Stimulated activated naive CD8-positive, alpha-beta T cell treated with anti-CD3 and anti-CD28 coated beads, Interleukin-15, Interleukin-2, amounts not matched to agents 100 U/mL and 50 U/mL, for 24 hours (primary cell): ENCODE measurements around the gene BST1.

Experiments
- ATAC-seq: fragments of 150-1000 bp; cut with Tn5 transposase; one replicate; pipeline ENCODE4 v1.10.0; 2021
- DNase-seq: peaks from one replicate; pipeline ENCODE4 v3.0.0; 2021

Gene BST1, protein sequence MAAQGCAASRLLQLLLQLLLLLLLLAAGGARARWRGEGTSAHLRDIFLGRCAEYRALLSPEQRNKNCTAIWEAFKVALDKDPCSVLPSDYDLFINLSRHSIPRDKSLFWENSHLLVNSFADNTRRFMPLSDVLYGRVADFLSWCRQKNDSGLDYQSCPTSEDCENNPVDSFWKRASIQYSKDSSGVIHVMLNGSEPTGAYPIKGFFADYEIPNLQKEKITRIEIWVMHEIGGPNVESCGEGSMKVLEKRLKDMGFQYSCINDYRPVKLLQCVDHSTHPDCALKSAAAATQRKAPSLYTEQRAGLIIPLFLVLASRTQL

DNA sequence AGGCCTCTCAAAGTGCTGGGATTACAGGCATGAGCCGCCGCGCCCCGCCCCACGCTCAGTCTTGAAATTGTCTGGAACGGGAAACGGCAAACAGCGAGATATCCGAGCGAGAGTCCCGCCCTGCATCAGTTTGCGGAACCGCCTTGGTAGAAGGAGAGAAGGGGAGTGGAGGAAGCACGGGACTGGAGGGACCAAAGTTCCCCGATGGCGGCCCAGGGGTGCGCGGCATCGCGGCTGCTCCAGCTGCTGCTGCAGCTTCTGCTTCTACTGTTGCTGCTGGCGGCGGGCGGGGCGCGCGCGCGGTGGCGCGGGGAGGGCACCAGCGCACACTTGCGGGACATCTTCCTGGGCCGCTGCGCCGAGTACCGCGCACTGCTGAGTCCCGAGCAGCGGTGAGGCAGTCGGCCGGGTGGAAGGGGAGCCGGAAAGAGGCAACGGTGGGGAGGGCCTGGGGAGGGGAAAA lies at the start of gene BST1:
TSS of gene BST1 (plus strand) at position 125 of the 463 bp plus-strand sequence. CDS start at position 205, 80 bp downstream.
- DNase-seq (peak; percentile 58), ATAC-seq (peak; percentile 72)

DNA sequence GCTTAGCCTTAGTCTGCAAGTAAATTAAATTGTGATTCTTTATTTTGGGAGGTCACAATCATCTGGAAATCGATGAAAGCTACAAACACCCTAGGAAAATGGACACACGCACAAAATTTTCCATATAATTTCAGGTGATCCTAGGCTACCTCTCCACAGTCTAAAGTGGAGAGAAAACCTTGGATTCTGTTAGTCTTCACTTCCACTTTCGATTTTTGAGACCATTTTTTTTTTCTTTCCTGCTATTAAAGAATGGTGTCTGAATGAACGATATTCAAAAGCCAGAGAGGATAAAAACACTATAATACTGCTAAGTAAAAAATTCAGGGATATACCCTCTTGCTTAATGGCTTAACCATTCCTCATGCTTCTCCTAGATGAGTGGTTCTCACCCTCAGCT lies 49.4 kb upstream of the BST1 start:
- ATAC-seq, result no peak

DNA sequence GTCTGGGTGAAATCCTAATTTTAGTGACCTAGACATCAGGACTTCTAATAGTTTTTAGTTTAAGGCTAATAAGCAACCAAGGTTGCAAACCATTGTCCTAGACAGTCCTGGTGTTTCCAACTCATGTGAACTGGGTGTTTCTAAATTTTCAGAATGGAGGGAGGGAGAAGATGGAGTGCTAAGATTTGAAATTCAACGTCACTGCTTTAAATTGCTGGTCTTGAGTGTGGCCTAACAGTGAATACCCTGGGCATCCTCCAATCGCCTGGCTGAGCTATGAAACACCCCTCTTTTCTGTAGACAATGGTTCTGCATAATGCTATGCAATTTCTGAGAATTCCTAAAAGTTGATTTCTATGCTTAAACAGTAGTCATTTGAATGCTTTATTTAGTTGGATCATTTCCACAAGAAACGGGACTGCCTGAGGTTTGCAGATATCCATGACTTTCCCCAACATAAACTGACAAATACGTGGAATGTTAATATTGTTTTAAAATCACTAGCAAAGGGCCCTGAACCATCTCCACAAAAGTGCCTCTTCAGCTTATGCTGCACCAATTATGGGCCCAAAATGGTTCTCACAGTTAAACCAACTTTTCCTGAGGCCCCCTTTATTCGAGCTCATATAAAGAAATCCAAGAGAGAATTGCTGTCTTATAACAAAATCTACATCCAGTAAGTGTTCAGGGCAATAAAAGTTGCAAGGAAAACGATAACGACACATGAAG lies 48.8 kb upstream of the BST1 start:
- DNase-seq (peak; percentile 32), ATAC-seq (peak; percentile 32)

More for the DNA sequence above, 49.4 kb upstream of the BST1 start:
- DNase-seq, result no peak

DNA sequence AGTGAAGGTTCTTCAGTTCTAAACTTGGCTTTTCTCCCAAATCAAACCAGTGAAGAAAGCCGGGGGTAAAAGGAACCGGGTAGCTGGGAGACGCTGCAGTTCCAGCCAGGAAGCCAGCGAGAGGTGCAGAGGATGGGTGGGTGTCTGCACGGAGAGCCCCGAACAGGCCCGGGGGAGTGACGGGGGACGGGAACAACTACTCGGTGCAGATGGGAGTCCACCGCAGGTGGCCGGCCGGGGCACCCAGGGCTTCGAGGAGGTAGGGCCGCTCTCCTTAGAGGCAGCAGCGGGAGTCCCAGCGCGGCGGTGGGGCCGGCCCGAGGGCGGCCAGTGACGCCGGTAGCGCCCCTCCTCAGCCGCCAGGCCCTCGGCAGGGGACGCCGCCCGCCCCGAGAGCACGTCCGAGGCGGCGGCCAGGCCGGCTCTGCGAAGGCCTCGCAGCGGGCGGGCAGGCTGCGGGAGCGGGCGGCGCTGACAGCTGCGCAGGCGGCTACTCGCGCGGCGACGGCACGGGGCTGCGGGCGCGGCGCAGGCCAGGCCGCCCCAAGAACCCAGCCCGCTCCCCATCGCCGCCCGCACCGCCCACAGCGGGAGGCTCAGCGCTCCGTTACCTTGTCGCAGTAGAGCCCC lies 48.2 kb upstream of the BST1 start:
- ATAC-seq, result peak; percentile 45
- DNase-seq, result peak; percentile 60

DNA sequence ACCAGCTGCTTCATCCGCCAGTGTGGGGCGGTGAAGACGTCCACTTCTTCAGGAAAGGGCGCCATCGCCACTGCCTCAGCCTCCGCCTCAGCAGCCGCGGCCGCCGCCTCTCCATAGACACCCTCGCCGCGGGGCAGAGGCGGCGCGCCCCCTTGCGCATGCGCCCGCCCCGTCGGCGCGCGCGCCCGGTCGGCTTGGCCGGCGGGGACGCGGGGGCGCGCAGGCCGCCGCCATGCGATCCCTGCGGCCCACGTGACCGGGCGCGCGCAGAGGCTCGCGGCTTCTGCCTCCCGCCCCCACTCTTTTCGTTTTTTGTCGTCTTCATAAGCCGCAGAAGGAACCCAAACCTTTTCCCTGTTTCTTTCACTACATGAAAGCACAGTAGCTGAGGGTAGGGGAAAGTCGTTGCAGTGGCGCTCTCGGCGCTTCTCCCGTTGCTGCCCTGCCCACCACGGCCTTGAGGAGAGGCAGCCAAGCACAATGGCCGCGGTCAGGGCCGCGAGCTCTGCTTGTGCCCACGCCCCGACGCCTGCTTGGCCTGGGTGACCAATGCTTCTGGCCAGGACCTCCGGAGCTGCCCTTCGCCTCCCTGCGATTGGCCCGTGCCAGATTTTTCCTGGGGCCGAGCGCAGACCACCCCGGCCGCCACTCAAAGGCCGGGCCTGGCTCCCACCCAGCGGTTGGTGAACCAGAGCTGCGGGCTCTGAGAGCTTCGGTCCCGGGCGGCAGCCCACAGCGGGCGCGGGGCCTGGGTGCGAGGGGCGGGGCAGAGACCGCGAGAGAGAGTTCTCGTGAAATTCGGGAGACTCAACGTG lies 47.4 kb upstream of the BST1 start, which contains the start of gene FBXL5:
TSS of gene FBXL5 (minus strand) at position 135 of the 815 bp plus-strand sequence. CDS start at position 65, 70 bp downstream.
- peak; percentile 75 for ATAC-seq
- peak; percentile 85 for DNase-seq

DNA sequence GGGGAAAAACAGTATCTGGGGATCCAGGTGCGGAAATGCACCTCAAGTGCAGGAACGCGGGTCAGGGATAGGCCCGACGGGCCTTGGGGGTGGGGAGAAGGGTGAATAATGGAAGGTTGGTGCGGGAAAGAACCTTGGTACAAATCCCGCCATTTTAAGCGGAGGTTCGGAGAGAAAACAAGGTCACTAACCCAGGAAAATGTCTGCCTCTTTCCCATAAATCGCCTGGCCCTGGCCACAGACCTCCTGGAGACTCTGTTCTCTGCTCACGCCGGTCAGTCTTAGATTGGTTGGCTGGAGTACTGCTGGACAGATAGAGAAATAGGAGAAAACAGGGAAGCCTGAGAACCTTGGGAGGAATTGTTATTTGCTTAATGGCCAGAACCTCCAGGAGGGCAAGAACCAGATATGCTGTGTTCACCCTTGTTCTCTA lies 46.8 kb upstream of the BST1 start:
- ATAC-seq (no peak), DNase-seq (no peak)

DNA sequence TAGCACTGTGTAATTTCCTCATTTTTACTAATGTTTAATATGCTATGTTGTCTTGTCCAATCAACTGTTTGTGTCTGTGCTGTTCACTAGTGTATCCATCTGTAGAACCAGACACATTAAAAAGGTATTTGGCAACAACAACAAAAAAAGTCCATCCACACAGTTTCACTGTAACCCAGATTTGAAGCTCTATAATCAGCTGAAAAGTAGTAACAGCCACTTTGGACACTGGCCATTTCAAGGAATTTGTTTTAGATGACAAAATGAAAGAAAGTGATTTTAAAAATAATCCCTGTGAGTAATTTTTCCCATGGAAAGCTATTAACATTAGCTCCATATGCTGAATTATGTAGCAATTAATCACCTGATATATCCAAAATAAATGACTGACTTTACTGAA lies 45.5 kb upstream of the BST1 start:
- ATAC-seq, result no peak
- DNase-seq, result no peak

DNA sequence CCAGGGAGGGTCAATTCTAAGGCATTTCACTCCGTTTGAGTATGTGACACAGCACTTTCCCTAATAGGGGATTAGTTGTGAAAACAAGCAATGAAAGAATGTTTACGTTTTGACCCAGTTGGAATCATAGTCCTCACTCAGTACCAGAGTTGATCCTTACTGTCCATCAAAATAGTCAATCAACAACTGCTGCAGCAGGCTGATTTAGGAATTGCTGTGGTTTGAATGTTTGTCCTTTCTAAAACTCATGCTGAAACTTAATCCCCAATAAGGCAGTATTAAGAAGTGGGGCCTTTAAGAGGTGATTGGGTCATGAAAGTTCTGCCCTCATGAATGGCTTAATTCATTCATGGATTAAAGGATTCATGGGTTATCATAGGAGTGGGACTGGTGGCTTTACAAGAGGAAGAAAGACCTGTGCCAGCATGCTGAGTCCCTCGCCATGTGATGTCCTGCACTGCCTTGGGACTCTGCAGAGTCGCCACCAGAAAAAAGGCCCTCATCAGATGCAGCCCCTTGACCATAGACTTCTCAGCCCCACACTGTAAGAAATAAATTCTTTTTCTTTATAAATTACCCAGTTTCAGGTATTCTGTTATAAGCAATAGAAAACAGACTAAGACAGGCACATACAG lies 44.6 kb upstream of the BST1 start:
- DNase-seq, result no peak
- ATAC-seq, result no peak

DNA sequence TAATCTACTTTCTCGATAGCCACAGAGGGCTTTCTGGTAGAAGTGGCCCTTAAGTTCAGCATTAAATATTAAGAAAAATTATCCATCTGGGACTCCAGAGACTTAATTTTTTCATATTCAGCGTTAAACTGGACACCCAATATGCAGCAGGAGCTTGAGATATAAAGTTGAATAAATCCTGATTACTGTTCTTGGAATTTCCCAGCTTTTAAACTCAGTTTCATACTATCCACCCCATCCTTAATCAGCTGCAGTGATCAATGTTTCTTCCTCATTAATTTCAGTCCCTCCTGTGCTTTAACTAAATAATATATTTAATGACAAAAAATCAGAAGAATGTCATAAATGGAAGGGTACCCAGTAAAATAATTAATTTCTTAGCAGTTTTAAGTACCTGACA lies 44.1 kb upstream of the BST1 start:
- ATAC-seq (no peak), DNase-seq (no peak)

DNA sequence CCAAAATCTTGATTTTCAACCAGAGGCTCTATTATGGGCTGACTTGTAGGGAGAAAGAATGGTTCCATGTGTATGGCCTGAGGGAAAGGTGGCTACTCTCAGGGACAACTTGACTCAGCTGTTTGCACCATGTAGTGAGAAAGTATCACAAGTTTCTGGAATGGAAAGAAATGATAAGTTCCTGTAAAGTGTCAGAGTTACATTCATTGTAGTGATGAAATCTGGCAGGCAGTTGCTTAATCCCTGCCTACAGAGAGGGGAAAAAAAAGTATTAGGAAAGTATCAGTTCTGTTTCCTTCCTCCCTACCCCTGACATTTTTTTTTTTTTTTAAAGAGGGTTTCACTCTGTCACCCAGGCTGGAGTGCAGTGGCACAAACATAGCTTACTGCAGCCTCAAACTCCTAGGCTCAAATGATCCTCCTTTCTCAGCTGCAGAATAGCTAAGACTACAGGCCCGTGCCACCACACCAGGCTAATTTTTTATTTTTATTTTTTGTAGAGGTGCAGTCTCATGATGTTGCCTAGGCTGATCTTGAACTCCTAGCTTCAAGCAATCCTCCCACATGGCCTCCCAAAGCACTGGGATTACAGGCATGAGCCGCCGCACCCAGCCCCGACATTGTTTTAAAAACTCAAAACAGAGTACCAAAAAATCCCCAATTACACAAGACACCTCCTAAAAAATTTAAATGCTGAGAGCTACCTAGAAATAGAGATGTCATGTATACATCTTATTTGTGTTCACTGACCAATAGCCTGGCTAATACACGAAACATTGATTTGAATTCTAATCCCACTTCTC lies 42.9 kb upstream of the BST1 start:
- no peak for DNase-seq
- peak; percentile 65 for ATAC-seq

DNA sequence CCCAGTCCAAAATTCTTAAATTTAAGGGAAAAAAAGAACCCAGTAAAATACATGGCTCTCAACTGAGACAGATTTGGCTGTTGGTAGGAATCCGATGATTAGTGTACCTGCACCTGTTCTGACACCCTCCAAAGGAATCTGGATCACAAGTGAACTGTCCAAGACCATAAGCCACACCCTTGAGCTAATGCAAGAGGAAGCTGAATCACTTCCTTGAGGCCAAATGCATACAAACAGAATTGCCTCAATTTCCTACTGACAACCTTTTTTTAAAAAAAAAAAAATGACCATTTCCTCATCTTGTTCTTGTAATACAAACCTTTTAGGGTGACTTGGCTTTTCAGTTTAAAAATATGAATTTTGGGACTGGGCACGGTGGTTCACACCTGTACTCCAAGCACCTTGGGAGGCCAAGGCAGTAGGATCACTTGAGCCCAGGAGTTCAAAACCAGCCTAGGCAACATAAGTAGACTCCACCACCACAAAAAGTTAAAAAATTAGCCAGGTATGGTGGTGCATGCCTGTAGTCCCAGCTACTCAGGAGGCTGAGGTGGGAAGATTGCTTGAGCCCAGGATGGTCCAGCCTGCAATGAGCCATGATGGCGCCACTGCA lies 37.0 kb upstream of the BST1 start:
- DNase-seq (no peak), ATAC-seq (no peak)

DNA sequence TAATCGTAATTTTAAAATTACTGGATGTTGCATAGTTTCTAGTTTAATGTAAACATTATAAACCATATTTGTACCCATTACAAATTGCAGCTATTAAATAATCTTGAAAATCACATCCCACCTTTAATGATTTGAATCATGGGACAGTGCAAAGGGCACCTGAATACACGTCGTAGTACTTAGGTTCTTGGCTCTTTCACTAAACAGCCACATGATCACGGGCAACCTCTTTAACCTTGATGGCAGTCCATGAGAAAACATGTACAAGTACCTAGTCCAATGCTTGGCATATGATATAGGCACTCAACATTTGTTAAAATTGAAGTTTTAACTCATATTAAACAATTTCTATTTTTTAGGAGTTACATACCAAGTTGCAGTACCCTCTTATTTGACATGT lies 35.9 kb upstream of the BST1 start:
- ATAC-seq (no peak), DNase-seq (no peak)

DNA sequence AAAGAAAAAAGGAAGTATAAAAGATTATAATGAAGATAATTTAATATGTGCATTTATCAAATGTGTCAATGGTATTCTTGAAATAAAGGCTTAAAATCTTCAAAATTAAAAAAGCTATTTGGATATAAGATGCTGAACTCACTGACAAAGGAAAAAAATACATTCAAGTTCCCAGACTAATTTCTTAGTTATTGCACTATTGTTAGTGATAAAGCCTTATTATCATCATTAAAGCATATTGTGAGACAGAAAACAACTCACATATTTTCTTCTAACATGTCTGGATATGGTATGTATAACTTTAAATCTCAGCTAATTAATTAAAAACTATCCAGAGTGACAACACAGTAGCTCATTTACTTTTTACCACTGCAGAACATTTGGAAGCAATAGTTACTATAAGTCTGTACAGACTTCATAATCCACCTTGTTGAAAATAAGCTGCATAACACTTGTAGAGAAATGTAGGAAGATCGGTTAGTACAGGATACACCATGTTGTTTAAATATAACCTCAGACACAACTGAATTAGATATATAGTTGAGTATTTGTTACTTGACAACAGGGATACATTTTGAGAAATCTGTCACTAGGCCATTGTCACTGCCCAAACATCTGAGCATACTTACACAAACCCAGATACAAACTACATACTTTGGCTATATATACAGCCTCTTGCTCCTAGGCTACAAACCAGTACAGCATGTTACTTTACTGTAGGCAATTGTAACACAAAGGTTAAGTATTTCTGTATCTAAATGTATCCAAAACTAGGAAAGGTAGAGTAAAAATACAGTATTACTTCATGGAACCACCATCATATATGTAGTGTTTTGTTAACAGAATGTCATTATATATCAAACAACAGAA lies 34.1 kb upstream of the BST1 start:
- ATAC-seq (no peak), DNase-seq (no peak)

DNA sequence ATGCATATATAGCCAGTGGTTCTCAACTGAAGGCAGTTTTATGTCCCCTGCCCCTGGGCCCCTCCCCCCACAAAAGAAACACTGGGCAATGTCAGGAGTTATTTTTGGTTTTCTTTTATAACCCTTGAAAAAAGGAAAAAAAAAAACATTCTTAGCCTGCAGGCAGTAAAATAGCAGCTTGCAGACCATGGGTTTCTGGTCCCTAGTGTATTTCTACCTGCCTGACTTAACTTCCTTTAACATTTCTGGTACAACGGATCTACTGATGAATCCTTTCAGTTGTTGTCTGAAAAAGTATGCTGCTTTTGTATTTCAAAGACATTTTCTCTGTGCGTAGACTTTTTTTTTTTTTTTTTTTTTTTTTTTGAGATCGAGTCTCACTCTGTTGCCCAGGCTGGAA lies 32.3 kb upstream of the BST1 start:
- DNase-seq, result no peak
- no peak for ATAC-seq

DNA sequence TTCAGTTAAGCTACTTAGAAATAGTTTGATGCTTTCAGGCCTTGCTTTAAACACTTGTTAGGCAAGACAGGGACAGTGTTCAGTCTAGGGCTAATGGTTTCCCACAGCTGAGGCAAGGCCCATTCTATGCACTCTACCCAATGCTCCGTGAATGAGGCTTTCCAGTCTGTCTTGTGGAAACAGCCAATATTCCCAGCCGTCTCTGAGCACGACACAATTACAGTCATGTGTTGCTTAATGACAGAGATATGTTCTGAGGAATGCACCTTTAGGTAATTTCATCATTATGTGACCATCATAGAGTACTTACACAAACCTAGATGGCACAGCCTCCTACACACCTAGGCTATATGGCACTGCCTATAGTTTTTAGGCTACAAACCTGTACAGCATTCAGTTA lies 30.8 kb upstream of the BST1 start:
- DNase-seq (no peak), ATAC-seq (no peak)

DNA sequence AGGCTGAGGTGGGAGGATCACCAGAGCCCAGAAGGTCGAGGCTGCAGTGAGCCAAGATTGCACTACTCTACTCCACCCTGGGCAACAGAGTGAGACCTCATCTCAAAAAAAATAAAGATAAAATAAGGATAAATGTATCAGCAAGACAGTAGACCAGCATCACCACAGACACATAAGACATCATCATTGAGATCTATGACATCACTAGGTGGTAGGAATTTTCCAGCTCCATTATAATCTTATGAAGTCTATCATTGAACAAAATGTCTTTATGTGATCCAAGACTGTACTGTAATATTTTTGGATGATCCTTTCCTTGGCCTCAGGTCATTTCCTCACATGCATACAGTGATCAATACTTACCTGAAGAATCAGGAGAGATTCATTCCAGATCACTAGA lies 29.5 kb upstream of the BST1 start:
- DNase-seq, result no peak
- ATAC-seq, result no peak

DNA sequence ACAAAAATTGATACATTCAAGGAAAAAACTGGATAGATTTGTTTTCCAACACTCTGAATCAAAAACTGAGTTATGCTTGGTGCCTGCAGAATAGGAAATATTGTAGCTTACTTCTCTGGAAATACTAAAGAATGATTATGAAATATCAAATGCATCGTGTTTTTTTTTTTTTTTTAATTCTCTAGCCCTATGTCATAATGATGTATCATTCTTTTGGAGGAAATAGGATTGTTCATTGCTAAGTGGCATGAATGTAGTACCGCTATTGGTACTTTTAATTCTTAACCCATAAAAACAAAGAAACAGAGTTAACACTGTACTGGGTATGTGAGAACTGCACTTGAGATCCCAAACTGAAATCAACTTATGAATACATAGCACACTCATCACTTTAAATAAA lies 28.8 kb upstream of the BST1 start:
- DNase-seq, result no peak
- no peak for ATAC-seq

DNA sequence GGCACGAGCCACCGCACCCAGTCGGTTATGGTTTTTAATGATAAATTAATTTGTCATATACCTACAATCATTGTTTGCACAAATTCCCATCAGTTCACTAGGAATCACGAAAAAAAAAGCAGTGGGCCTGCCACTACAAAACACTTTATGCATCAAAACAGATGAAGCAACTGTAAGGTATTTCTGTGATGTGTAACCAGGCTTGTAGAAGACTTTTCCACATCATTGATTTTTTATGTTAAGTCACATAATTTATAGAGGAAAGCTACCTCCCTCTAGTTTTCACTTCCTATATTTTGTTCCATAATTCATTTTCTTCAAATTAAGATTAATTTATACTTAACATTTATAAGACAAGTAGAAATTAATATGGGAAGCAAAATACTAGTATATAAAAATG lies 27.9 kb upstream of the BST1 start:
- ATAC-seq (no peak), DNase-seq (no peak)

DNA sequence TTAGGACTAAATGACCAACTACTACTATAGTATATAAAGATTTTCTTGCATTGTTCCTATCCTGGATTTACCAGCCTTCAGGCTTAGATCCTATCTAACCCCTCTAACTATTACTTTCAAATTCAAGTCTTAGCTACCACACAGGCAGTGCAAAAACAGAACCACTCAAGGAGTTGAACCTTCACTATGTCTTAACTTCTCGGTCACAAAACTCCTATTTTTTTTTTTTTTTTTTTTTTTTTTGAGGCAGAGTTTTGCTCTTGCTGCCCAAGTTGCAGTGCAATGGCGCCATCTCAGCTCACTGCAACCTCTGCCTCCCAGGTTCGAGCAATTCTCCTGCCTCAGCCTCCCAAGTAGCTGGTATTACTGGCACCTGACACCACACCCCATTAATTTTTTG lies 27.5 kb upstream of the BST1 start:
- DNase-seq (no peak), ATAC-seq (no peak)
